WTC11 (cell line): ENCODE results near the gene ZACN.

ENCODE experiments used
- ARID4B ChIP-seq: sonication (generic); formaldehyde crosslinking; IDR thresholded peaks from 2 replicates; pipeline ENCODE4 v1.8.0; 2023; ENCODE audit warnings: missing genetic modification reagents, mild to moderate bottlenecking, borderline replicate concordance
- CBFB ChIP-seq: sonication (generic); formaldehyde crosslinking; IDR thresholded peaks from 2 replicates; pipeline ENCODE4 v1.8.1; 2022; ENCODE audit warnings: mild to moderate bottlenecking, low read depth, missing genetic modification reagents
- CREB1 ChIP-seq: sonication (generic); formaldehyde crosslinking; IDR thresholded peaks from 2 replicates; pipeline ENCODE4 v1.8.0; 2023; ENCODE audit warnings: mild to moderate bottlenecking, missing genetic modification reagents
- CTCF ChIP-seq: fragments of 200-600 bp; IDR thresholded peaks from 2 replicates; pipeline ENCODE4 v1.8.0; 2022; ENCODE audit warnings: antibody characterized with exemption
- ESRRA ChIP-seq: sonication (generic); formaldehyde crosslinking; IDR thresholded peaks from 2 replicates; pipeline ENCODE4 v1.8.1; 2022; ENCODE audit warnings: mild to moderate bottlenecking, missing genetic modification reagents, borderline replicate concordance
- ETV6 ChIP-seq: sonication (generic); formaldehyde crosslinking; IDR thresholded peaks from 2 replicates; pipeline ENCODE4 v1.8.1; 2022; ENCODE audit warnings: mild to moderate bottlenecking, missing genetic modification reagents
- IRF1 ChIP-seq: sonication (generic); formaldehyde crosslinking; IDR thresholded peaks from 2 replicates; pipeline ENCODE4 v1.8.0; 2023; ENCODE audit warnings: missing genetic modification reagents
- JAZF1 ChIP-seq: fragments of 250-450 bp; sonication (Bioruptor Pico); IDR thresholded peaks from 2 replicates; pipeline ENCODE4 v1.9.0; 2021; ENCODE audit warnings: moderate library complexity, mild to moderate bottlenecking, inconsistent platforms
- MAX ChIP-seq: sonication (generic); formaldehyde crosslinking; IDR thresholded peaks from 2 replicates; pipeline ENCODE4 v1.8.0; 2022; ENCODE audit warnings: mild to moderate bottlenecking, missing genetic modification reagents
- RELA ChIP-seq: sonication (generic); formaldehyde crosslinking; IDR thresholded peaks from 2 replicates; pipeline ENCODE4 v1.8.1; 2022; ENCODE audit warnings: missing genetic modification reagents, mild to moderate bottlenecking, borderline replicate concordance
- TCF7 ChIP-seq: sonication (generic); formaldehyde crosslinking; IDR thresholded peaks from 2 replicates; pipeline ENCODE4 v1.8.0; 2022; ENCODE audit warnings: mild to moderate bottlenecking, low read depth, missing genetic modification reagents, moderate library complexity
- TP53 ChIP-seq: sonication (generic); formaldehyde crosslinking; IDR thresholded peaks from 2 replicates; pipeline ENCODE4 v1.8.1; 2023; ENCODE audit warnings: mild to moderate bottlenecking, missing genetic modification reagents
- ZBTB21 ChIP-seq: sonication (generic); formaldehyde crosslinking; IDR thresholded peaks from 2 replicates; pipeline ENCODE4 v1.8.1; 2023; ENCODE audit warnings: mild to moderate bottlenecking, missing genetic modification reagents, borderline replicate concordance
- ZNF396 ChIP-seq: fragments of 250-450 bp; sonication (Bioruptor Pico); IDR thresholded peaks from 2 replicates; pipeline ENCODE4 v1.8.0; 2021; ENCODE audit warnings: mild to moderate bottlenecking, moderate library complexity, borderline replicate concordance

GRCh38 chr17:76091526-76092286 is 12.7 kb downstream of the ZACN start:
- TF ChIP-seq CTCF = no peak
- no peak for TF ChIP-seq MAX (CRISPR knock-in tag)
- no peak for TF ChIP-seq IRF1
- no peak for TF ChIP-seq RELA
- no peak for TF ChIP-seq CREB1
- TF ChIP-seq ZNF396 = no peak
- TF ChIP-seq ESRRA (CRISPR knock-in tag) = no peak
- no peak for TF ChIP-seq JAZF1
- no peak for TF ChIP-seq ZBTB21 (CRISPR knock-in tag)
- no peak for TF ChIP-seq TP53 (CRISPR knock-in tag)
- no peak for TF ChIP-seq ETV6
- TF ChIP-seq TCF7 = no peak
- TF ChIP-seq ARID4B (CRISPR knock-in tag) = no peak
- TF ChIP-seq CBFB = no peak
